Neural cell (in vitro differentiated cells): ENCODE data around the gene ZNF71. TPM values are rescaled to one million over a fixed set of nuclear protein-coding genes. Genes with fewer than 3 reads are reported as not detected.

Experiments
- H2AFZ ChIP-seq: fragments of 200-600, 300-800 bp; sonication (generic), shearing (Covaris generic); 2 replicates; pipeline ENCODE4 v1.6.0; 2014; ENCODE audit warnings: low read depth, mild to moderate bottlenecking, antibody characterized with exemption, low read length, moderate library complexity
- H3F3A ChIP-seq: fragments of 200-600 bp; shearing (Covaris generic); 2 replicates; pipeline ENCODE4 v1.6.1; 2016; ENCODE audit warnings: mild to moderate bottlenecking, moderate library complexity, mixed read lengths, antibody characterized with exemption, low read length; ENCODE audit not compliant: insufficient read depth, poor library complexity, severe bottlenecking
- H3K27ac ChIP-seq: fragments of 200-600, 300-800 bp; sonication (generic), shearing (Covaris generic); 2 replicates; pipeline ENCODE4 v1.5.1; 2014; ENCODE audit warnings: mild to moderate bottlenecking, low read length, moderate library complexity
- H3K27me3 ChIP-seq: fragments of 300-800, 200-600 bp; sonication (generic), shearing (Covaris generic); 2 replicates; pipeline ENCODE4 v1.6.0; 2014; ENCODE audit warnings: mild to moderate bottlenecking, low read depth, low read length, moderate library complexity; ENCODE audit not compliant: insufficient read depth
- H3K36me3 ChIP-seq: fragments of 300-800, 200-600 bp; sonication (generic), shearing (Covaris generic); 2 replicates; pipeline ENCODE4 v1.5.1; 2014; ENCODE audit warnings: mild to moderate bottlenecking, antibody characterized with exemption, low read length, moderate library complexity; ENCODE audit not compliant: insufficient read depth
- H3K4me2 ChIP-seq: fragments of 300-800, 200-600 bp; sonication (generic), shearing (Covaris generic); 2 replicates; pipeline ENCODE4 v1.6.0; 2014; ENCODE audit warnings: mild to moderate bottlenecking, low read length
- H3K4me3 ChIP-seq: fragments of 300-800, 200-600 bp; sonication (generic), shearing (Covaris generic); 2 replicates; pipeline ENCODE4 v1.5.1; 2014; ENCODE audit warnings: mild to moderate bottlenecking, low read length, moderate library complexity
- H3K79me2 ChIP-seq: fragments of 200-600 bp; shearing (Covaris generic); replicated peaks from 2 replicates; pipeline ENCODE4 v1.6.0; 2014; ENCODE audit warnings: mild to moderate bottlenecking, low read length, moderate library complexity; ENCODE audit not compliant: insufficient read depth
- H3K9ac ChIP-seq: fragments of 300-800, 200-600 bp; sonication (generic), shearing (Covaris generic); 2 replicates; pipeline ENCODE4 v1.6.1; 2016; ENCODE audit warnings: mild to moderate bottlenecking, low read length, mixed read lengths
- H3K9me2 ChIP-seq: fragments of 200-600 bp; shearing (Covaris generic); 2 replicates; pipeline ENCODE4 v1.6.1; 2016; ENCODE audit warnings: mild to moderate bottlenecking, low read length, mixed read lengths; ENCODE audit not compliant: insufficient read depth
- H3K9me3 ChIP-seq: fragments of 200-600, 300-800 bp; sonication (generic), shearing (Covaris generic); 2 replicates; pipeline ENCODE4 v1.6.1; 2016; ENCODE audit warnings: mild to moderate bottlenecking, mixed run types, low read length, moderate library complexity, mixed read lengths
- H4K20me1 ChIP-seq: fragments of 200-600 bp; shearing (Covaris generic); 2 replicates; pipeline ENCODE4 v1.6.1; 2016; ENCODE audit warnings: mild to moderate bottlenecking, mixed run types; ENCODE audit not compliant: insufficient read depth
- EP300 ChIP-seq: fragments of 450-650 bp; conservative IDR thresholded peaks from 2 replicates; pipeline ENCODE4 v1.6.1; 2014; ENCODE audit warnings: antibody characterized with exemption, mild to moderate bottlenecking, moderate library complexity; ENCODE audit not compliant: poor library complexity, severe bottlenecking
- EZH2 ChIP-seq: fragments of 200-600, 300-800 bp; shearing (Covaris generic), sonication (generic); IDR thresholded peaks from 2 replicates; pipeline ENCODE4 v1.6.1; 2014; ENCODE audit warnings: antibody characterized with exemption, low read length, borderline replicate concordance, mild to moderate bottlenecking; ENCODE audit not compliant: insufficient read depth, poor library complexity, severe bottlenecking
- MXI1 ChIP-seq: fragments of 450-650 bp; conservative IDR thresholded peaks from 2 replicates; pipeline ENCODE4 v1.6.1; 2014; ENCODE audit warnings: antibody characterized with exemption, mild to moderate bottlenecking; ENCODE audit not compliant: poor library complexity, severe bottlenecking
- POLR2AphosphoS5 ChIP-seq: IDR thresholded peaks from 2 replicates; pipeline ENCODE4 v1.6.1; 2012
- RAD21 ChIP-seq: fragments of 450-650 bp; conservative IDR thresholded peaks from 2 replicates; pipeline ENCODE4 v1.6.1; 2014; ENCODE audit warnings: antibody characterized with exemption, mild to moderate bottlenecking, moderate library complexity
- SMC3 ChIP-seq: fragments of 450-650 bp; conservative IDR thresholded peaks from 2 replicates; pipeline ENCODE4 v1.6.1; 2014; ENCODE audit warnings: antibody characterized with exemption, mild to moderate bottlenecking, moderate library complexity; ENCODE audit not compliant: poor library complexity
- TAF1 ChIP-seq: IDR thresholded peaks from 2 replicates; pipeline ENCODE4 v1.6.1; 2012; ENCODE audit warnings: low read depth
- polyA plus RNA-seq: library from polyadenylated mRNA; depleted of rRNA; stranded (reverse); fragments of >200 nt; gene quantifications from 2 replicates; pipeline ENCODE4 v1.2.3, GENCODE V29; 2014
- TF ChIP-seq, protein P1 (sequence below): fragments of 450-650 bp; IDR thresholded peaks from 2 replicates; pipeline ENCODE4 v1.5.1; 2014; ENCODE audit warnings: antibody characterized with exemption, mild to moderate bottlenecking, moderate library complexity; ENCODE audit not compliant: poor library complexity, severe bottlenecking
- TF ChIP-seq, protein P2 (sequence below): IDR thresholded peaks from 2 replicates; pipeline ENCODE4 v1.6.1; 2012; ENCODE audit warnings: borderline replicate concordance

The ZNF71 gene
- polyA plus RNA-seq, 1 donor from 2014 or later, result 28.8 TPM

DNA sequence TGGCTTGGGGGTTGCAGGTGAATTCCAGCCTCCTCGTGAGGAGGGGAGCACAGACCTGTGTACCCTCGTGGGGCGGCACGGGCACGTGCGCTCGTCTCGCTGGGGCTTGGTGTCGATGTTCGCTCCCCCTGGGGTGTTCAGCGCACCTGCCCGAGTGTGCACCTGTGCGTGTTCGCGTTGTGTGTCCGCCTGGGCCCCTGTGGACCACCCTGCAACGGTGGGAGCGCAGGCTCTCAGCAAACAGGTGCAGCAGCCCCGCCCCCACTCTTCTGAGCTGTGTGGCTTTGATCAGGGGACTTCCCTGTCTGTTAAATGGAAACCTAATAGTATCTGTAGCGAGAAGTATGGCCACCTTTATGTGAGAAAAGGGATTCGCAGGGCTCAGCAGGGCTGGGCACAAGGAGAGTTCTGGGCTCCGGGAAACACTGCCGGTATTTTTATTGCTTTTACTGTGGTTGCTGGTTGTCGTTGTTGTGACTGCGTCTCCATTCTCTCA is 48.4 kb downstream of the ZNF71 start:
- H3K9me2 ChIP-seq, result no peaks in the 10 kb centered on the region
- TF ChIP-seq, protein P1, sequence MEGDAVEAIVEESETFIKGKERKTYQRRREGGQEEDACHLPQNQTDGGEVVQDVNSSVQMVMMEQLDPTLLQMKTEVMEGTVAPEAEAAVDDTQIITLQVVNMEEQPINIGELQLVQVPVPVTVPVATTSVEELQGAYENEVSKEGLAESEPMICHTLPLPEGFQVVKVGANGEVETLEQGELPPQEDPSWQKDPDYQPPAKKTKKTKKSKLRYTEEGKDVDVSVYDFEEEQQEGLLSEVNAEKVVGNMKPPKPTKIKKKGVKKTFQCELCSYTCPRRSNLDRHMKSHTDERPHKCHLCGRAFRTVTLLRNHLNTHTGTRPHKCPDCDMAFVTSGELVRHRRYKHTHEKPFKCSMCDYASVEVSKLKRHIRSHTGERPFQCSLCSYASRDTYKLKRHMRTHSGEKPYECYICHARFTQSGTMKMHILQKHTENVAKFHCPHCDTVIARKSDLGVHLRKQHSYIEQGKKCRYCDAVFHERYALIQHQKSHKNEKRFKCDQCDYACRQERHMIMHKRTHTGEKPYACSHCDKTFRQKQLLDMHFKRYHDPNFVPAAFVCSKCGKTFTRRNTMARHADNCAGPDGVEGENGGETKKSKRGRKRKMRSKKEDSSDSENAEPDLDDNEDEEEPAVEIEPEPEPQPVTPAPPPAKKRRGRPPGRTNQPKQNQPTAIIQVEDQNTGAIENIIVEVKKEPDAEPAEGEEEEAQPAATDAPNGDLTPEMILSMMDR, result no peak
- TF ChIP-seq TAF1 (no peak), POLR2AphosphoS5 (no peak), EP300 (no peak), RAD21 (no peak), SMC3 (no peak), MXI1 (no peak), EZH2 (no peak)
- TF ChIP-seq, protein P2, sequence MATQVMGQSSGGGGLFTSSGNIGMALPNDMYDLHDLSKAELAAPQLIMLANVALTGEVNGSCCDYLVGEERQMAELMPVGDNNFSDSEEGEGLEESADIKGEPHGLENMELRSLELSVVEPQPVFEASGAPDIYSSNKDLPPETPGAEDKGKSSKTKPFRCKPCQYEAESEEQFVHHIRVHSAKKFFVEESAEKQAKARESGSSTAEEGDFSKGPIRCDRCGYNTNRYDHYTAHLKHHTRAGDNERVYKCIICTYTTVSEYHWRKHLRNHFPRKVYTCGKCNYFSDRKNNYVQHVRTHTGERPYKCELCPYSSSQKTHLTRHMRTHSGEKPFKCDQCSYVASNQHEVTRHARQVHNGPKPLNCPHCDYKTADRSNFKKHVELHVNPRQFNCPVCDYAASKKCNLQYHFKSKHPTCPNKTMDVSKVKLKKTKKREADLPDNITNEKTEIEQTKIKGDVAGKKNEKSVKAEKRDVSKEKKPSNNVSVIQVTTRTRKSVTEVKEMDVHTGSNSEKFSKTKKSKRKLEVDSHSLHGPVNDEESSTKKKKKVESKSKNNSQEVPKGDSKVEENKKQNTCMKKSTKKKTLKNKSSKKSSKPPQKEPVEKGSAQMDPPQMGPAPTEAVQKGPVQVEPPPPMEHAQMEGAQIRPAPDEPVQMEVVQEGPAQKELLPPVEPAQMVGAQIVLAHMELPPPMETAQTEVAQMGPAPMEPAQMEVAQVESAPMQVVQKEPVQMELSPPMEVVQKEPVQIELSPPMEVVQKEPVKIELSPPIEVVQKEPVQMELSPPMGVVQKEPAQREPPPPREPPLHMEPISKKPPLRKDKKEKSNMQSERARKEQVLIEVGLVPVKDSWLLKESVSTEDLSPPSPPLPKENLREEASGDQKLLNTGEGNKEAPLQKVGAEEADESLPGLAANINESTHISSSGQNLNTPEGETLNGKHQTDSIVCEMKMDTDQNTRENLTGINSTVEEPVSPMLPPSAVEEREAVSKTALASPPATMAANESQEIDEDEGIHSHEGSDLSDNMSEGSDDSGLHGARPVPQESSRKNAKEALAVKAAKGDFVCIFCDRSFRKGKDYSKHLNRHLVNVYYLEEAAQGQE, result no peak
- no peak overlapping the region for H3K9ac ChIP-seq
- no peak overlapping the region for H2AFZ ChIP-seq
- no peaks in the 10 kb centered on the region for H4K20me1 ChIP-seq
- H3K4me2 ChIP-seq, result no peak overlapping the region
- H3K36me3 ChIP-seq, result no peaks in the 10 kb centered on the region
- H3K79me2 ChIP-seq, result no peaks in the 10 kb centered on the region
- no peak overlapping the region for H3K27ac ChIP-seq
- H3K4me3 ChIP-seq, result no peak overlapping the region
- no peaks in the 10 kb centered on the region for H3K27me3 ChIP-seq
- no peaks in the 10 kb centered on the region for H3F3A ChIP-seq
- peaks cover 30% of the 10 kb centered on the region for H3K9me3 ChIP-seq

DNA sequence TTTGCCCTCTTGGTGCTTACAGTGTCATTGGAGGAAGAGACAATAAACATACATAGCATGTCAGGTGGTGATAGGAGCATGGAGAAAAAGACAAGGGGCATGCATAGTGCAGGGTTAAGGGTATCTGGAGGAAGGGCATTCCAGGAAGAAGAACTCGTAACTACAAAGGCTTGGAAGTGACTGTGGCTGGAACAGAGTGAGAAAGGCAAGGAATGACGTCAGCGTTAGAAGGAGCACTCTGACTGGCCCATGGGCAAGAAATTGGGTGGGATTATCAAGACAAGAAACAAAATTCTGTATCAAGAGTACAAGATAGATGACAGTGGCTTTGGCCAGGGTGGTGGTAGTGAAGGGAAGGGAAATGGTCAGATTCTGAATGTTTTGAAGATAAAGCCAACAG is 59.0 kb downstream of the ZNF71 start:
- H3K9me2 ChIP-seq, result no peaks in the 10 kb centered on the region
- H3K27me3 ChIP-seq, result no peaks in the 10 kb centered on the region
- H4K20me1 ChIP-seq, result no peaks in the 10 kb centered on the region
- no peak overlapping the region for H2AFZ ChIP-seq
- H3K27ac ChIP-seq, result no peak overlapping the region
- no peak overlapping the region for H3K4me2 ChIP-seq
- no peak overlapping the region for H3K9ac ChIP-seq
- TF ChIP-seq MXI1 (no peak), EP300 (no peak), POLR2AphosphoS5 (no peak), RAD21 (no peak), TAF1 (no peak), SMC3 (no peak), EZH2 (no peak)
- TF ChIP-seq, protein P1, result no peak
- TF ChIP-seq, protein P2, result no peak
- H3K9me3 ChIP-seq, result peaks cover 13% of the 10 kb centered on the region
- no peaks in the 10 kb centered on the region for H3K36me3 ChIP-seq
- H3K79me2 ChIP-seq, result no peaks in the 10 kb centered on the region
- H3K4me3 ChIP-seq, result no peak overlapping the region
- H3F3A ChIP-seq, result no peaks in the 10 kb centered on the region
